ENCODE measurements around the gene CEP70.

CEP70 gene

GRCh38 chr3:138450704-138451424, 143.2 kb downstream of the CEP70 start:
- Histone ChIP-seq H3K36me3 (ENCODE audit: insufficient read depth, low read length) (no peaks in the 10 kb centered on the region; the same call in 1 of the 2 replicates), H3K9ac (ENCODE audit: low read depth, low read length) (no peak overlapping the region), H3K4me1 (ENCODE audit: insufficient read depth, low read length) (peaks cover 16% of the 10 kb centered on the region), H3K9me3 (ENCODE audit: control insufficient read depth, insufficient read depth, low read length) (no peaks in the 10 kb centered on the region)

- peaks cover 16% of the 10 kb centered on the region for H3K4me1 ChIP-seq (ENCODE audit: insufficient read depth, low read length)
- no peaks in the 10 kb centered on the region for H3K9me3 ChIP-seq (ENCODE audit: control insufficient read depth, insufficient read depth, low read length)
- H3K9ac ChIP-seq (ENCODE audit: low read depth, low read length), result no peak overlapping the region
- H3K36me3 ChIP-seq (ENCODE audit: insufficient read depth, low read length), result no peaks in the 10 kb centered on the region; the same call in 1 of the 2 replicates
Observed at GRCh38 chr3:138450181-138450580, 143.9 kb downstream of the CEP70 start.

- Histone ChIP-seq H3K36me3 (ENCODE audit: insufficient read depth, low read length) (no peaks in the 10 kb centered on the region; the same call in 1 of the 2 replicates), H3K9ac (ENCODE audit: low read depth, low read length) (no peak overlapping the region), H3K4me1 (ENCODE audit: insufficient read depth, low read length) (peaks cover 17% of the 10 kb centered on the region), H3K9me3 (ENCODE audit: control insufficient read depth, insufficient read depth, low read length) (no peaks in the 10 kb centered on the region)
Observed at GRCh38 chr3:138449490-138449889, 144.6 kb downstream of the CEP70 start.

- Histone ChIP-seq H3K4me1 (ENCODE audit: insufficient read depth, low read length) (peaks cover 21% of the 10 kb centered on the region), H3K9ac (ENCODE audit: low read depth, low read length) (no peak overlapping the region), H3K36me3 (ENCODE audit: insufficient read depth, low read length) (no peaks in the 10 kb centered on the region; the same call in 1 of the 2 replicates), H3K9me3 (ENCODE audit: control insufficient read depth, insufficient read depth, low read length) (no peaks in the 10 kb centered on the region)
Observed at GRCh38 chr3:138448631-138449030, 145.4 kb downstream of the CEP70 start.

GRCh38 chr3:138445654-138446053, 148.4 kb downstream of the CEP70 start:
- no peak overlapping the region for H3K9ac ChIP-seq (ENCODE audit: low read depth, low read length)
- no peaks in the 10 kb centered on the region for H3K9me3 ChIP-seq (ENCODE audit: control insufficient read depth, insufficient read depth, low read length)
- H3K36me3 ChIP-seq (ENCODE audit: insufficient read depth, low read length), result no peaks in the 10 kb centered on the region; the same call in 1 of the 2 replicates
- H3K4me1 ChIP-seq (ENCODE audit: insufficient read depth, low read length), result peaks cover 38% of the 10 kb centered on the region

GRCh38 chr3:138445236-138445635, 148.8 kb downstream of the CEP70 start:
- Histone ChIP-seq H3K4me1 (ENCODE audit: insufficient read depth, low read length) (peaks cover 34% of the 10 kb centered on the region), H3K9me3 (ENCODE audit: control insufficient read depth, insufficient read depth, low read length) (no peaks in the 10 kb centered on the region), H3K36me3 (ENCODE audit: insufficient read depth, low read length) (no peaks in the 10 kb centered on the region; the same call in 1 of the 2 replicates), H3K9ac (ENCODE audit: low read depth, low read length) (no peak overlapping the region)

Measured in ES-I3 (cell line).